Hematopoietic multipotent progenitor cell treated with erythropoietin and hydrocortisone succinate and interleukin-3 and kit ligand, for 8 days (in vitro differentiated cells): ENCODE data around the gene CAV2.

Experiments used
- DNase-seq: peaks from one replicate; pipeline ENCODE4 v3.0.0-alpha.2; 2015

CAV2 gene

GRCh38 chr7:116549370-116549769 is 49.8 kb downstream of the CAV2 start:
- DNase-seq = no peak

DNA sequence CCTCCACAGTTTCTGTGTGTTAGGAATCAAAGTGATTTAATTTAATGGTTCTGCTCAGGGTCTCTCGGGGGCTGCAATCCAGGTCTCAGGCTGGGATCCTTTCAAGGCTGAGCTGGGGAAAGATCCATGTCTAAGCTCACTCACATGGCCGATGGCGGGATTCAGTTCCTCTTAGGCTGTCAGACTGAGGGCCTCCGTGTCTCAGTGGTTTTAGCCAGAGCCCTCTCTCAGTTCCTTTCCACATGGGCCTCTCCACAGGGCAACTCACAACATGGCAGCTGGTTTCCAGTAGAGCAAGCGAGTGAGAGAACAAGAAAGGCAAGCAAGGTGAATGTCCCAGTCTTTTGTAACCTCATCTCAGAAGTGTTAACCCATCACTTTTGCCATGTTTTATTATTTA is 52.2 kb downstream of the CAV2 start:
- DNase-seq = no peak

GRCh38 chr7:116552602-116553001 is 53.1 kb downstream of the CAV2 start:
- DNase-seq = no peak

DNA sequence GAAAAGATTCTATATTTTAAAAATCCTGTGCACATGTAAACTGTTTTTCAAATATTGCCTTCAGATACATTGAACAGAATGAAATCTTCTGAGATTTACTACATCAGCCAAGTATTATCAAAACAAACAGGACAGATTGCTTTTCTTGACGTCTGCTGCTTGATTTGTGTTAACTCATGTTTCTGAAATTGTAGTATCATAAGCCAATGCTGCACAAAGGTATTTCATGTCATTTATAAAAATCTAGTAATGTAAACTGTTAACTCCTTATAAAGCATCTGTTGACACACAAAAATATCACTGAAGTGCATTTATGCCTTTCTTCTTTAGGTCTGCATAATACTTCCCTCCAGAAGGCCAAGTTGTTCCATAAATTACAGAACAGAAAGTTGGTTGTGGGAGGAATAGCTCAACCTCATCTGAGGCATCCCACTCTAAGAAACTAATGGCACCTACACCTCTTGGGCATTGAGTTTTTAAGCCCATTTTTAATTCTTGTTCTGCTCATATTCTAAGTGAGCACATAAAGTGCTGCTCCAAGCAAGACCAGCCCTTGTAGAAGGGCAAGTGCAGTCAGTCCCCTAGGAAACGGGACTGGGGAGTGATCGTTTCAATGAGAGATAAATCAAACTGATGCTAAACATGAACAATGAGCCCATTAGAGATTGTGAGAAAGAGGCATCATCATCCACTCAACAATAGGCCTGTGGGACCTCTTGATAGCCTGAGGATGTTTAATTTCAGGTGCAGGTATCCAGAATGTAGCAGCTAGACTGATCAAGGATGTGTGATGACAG is 53.8 kb downstream of the CAV2 start:
- DNase-seq = no peak

DNA sequence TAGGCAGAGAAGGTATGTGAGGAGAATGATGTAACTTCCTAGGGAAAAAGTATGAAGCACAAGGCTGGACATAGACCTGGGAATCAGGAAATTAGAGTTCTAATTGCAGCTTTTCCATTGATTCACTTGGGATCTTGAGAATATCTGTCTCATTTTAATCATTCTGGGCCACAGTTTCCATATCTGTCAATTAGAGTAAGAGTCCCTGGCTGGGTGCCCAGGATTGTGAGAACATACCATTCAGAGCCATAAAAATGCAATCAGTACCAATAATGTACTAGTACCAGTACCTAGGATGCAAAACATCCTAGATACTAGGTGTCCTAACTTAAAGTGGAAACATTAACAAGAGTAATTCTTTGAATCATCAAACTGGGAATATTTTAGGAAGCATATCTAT is 54.9 kb downstream of the CAV2 start:
- no peak for DNase-seq

DNA sequence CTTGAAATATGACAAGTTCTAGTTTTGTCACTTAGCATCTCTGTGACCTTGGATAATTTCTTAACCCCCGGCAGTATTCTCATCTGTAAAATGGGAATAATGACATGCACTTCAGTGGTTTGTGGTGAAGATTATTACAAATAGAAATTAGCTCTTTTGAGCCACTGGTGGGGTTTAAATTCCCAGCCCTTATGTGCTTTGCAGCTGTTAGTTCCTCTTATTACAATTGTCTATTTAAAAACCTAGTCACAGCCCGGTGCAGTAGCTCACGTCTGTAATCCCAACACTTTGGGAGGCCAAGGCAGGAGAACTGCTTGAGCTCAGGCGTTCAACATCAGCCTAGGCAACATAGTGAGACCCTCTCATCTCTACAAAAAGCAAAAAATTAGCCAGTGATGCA is 55.4 kb downstream of the CAV2 start:
- no peak for DNase-seq

GRCh38 chr7:116557066-116557585 is 57.6 kb downstream of the CAV2 start:
- DNase-seq = no peak

- DNase-seq = no peak
These were observed 58.4 kb downstream of the CAV2 start for GRCh38 chr7:116557901-116558300.
